Measurements from ENCODE around the gene SNRPD3. TPM values are rescaled to one million over a fixed set of nuclear protein-coding genes. Genes with fewer than 3 reads are reported as not detected.
A peak's percentile ranks its signal among the peaks of the same experiment; 100 is the strongest.

The SNRPD3 gene
- total RNA-seq, 1 donor from 2014 or later, result 95.1 TPM

GRCh38 chr22:24553597-24554312, 2.0 kb upstream of the SNRPD3 start:
- no peak for DNase-seq (ENCODE audit: low spot score in 2 of 2, unreplicated experiment in 2 of 2)
- Mint-ChIP-seq H3K4me1 (peaks cover 38% of the 10 kb centered on the region), H3K9me3 (no peaks in the 10 kb centered on the region), H3K27ac (peak overlapping the region; percentile 97), H3K36me3 (peaks cover 9% of the 10 kb centered on the region), H3K4me3 (peak overlapping the region; percentile 91), H3K27me3 (ENCODE audit: low read depth) (no peaks in the 10 kb centered on the region)
- TF ChIP-seq, protein P1, sequence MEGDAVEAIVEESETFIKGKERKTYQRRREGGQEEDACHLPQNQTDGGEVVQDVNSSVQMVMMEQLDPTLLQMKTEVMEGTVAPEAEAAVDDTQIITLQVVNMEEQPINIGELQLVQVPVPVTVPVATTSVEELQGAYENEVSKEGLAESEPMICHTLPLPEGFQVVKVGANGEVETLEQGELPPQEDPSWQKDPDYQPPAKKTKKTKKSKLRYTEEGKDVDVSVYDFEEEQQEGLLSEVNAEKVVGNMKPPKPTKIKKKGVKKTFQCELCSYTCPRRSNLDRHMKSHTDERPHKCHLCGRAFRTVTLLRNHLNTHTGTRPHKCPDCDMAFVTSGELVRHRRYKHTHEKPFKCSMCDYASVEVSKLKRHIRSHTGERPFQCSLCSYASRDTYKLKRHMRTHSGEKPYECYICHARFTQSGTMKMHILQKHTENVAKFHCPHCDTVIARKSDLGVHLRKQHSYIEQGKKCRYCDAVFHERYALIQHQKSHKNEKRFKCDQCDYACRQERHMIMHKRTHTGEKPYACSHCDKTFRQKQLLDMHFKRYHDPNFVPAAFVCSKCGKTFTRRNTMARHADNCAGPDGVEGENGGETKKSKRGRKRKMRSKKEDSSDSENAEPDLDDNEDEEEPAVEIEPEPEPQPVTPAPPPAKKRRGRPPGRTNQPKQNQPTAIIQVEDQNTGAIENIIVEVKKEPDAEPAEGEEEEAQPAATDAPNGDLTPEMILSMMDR (IDR thresholded peaks at IDR 0.05; ENCODE audit: unreplicated experiment), result no peak

DNA sequence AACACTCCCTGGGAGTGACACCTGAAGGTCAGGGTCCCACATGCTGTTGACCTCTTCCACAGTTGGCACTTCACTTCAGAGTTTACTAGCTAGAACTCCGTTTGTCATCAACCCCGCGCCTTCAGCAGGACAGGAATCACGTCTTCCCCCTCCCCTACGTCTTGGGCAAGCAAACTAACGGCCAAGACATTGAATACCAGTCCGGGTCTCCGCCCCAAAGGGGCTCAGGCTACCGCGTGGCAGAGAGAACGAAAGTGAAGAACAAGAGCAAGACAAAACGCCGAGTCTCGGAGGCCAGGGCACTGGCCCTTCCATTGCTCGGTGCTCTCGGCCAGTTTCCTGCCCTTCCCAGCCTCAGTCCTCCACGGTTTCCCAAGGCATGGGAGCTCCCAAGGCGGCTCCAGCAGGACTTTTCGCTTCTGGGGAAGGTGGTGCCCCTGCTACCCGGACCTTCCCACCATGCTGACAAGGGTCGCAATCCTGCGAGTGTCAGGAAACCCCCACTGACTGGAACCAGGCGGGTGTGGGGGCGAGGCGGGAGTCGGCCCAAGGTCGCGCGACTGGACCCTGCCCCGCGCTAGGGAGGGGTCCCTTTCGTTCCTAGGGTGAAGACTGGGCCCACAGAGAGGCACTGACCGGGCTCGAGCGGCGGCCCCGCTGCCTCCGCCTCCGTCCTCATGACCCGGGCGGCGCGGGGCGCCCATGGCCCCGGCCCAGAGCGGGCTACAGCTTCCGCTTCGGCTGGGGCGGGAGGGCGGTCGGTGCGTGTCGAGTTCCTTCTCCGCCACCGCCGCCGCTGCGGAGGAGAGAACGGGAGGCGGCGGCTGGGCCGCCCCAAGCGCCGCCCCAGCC, 1.3 kb upstream of the SNRPD3 start, which contains the start of gene GUCD1:
Gene GUCD1, minus strand, starts transcription at position 826 of the 852 bp plus-strand sequence. Its CDS starts 147 bp downstream, at position 679.
- Mint-ChIP-seq H3K4me1 (peaks cover 38% of the 10 kb centered on the region), H3K9me3 (no peaks in the 10 kb centered on the region), H3K36me3 (peaks cover 10% of the 10 kb centered on the region), H3K27me3 (ENCODE audit: low read depth) (no peaks in the 10 kb centered on the region), H3K4me3 (peak within 1 kb of the TSS; percentile 91), H3K27ac (peak within 1 kb of the TSS; percentile 99)
- TF ChIP-seq, protein P1 (IDR thresholded peaks at IDR 0.05; ENCODE audit: unreplicated experiment), result no peak
- DNase-seq (ENCODE audit: low spot score in 2 of 2, unreplicated experiment in 2 of 2), result peak in 1 of 2 experiments; percentile 54

- DNase-seq (ENCODE audit: low spot score in 2 of 2, unreplicated experiment in 2 of 2), result no peak
- peaks cover 25% of the 10 kb centered on the region for H3K4me1 Mint-ChIP-seq
- no peak overlapping the region for H3K27ac Mint-ChIP-seq
- TF ChIP-seq, protein P1 (IDR thresholded peaks at IDR 0.05; ENCODE audit: unreplicated experiment), result no peak
- H3K36me3 Mint-ChIP-seq, result peaks cover 20% of the 10 kb centered on the region
- no peaks in the 10 kb centered on the region for H3K9me3 Mint-ChIP-seq
- H3K27me3 Mint-ChIP-seq (ENCODE audit: low read depth), result no peaks in the 10 kb centered on the region
- H3K4me3 Mint-ChIP-seq, result no peak overlapping the region
Observed at GRCh38 chr22:24559471-24559870, 3.7 kb downstream of the SNRPD3 start.

DNA sequence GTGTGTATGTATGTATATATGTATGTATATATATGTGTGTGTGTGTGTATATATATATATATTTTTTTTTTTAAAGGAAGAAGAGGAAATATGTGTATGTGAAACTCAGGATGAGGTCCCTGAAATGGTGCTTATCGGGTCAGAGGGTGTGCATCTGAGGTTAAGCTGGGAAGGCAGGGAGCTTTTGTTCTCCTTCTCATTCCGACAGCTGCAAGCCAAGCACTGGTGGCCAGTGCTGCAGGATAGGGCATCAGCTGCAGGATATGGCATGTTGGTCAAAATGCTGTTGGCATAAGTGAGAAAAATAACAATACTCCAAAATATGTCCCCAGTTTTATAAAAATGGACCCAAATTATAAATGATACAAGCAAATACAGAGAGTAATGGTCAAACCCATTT, 7.4 kb downstream of the SNRPD3 start:
- no peak for DNase-seq (ENCODE audit: low spot score in 2 of 2, unreplicated experiment in 2 of 2)
- Mint-ChIP-seq H3K36me3 (peaks cover 26% of the 10 kb centered on the region), H3K9me3 (no peaks in the 10 kb centered on the region), H3K27ac (no peak overlapping the region), H3K4me1 (peaks cover 4% of the 10 kb centered on the region), H3K4me3 (no peak overlapping the region), H3K27me3 (ENCODE audit: low read depth) (no peaks in the 10 kb centered on the region)
- TF ChIP-seq, protein P1 (IDR thresholded peaks at IDR 0.05; ENCODE audit: unreplicated experiment), result no peak

GRCh38 chr22:24564376-24565058, 8.7 kb downstream of the SNRPD3 start:
- Mint-ChIP-seq H3K4me3 (no peak overlapping the region), H3K27ac (no peak overlapping the region), H3K4me1 (peaks cover 3% of the 10 kb centered on the region), H3K9me3 (no peaks in the 10 kb centered on the region), H3K36me3 (peaks cover 23% of the 10 kb centered on the region), H3K27me3 (ENCODE audit: low read depth) (no peaks in the 10 kb centered on the region)
- TF ChIP-seq, protein P1 (IDR thresholded peaks at IDR 0.05; ENCODE audit: unreplicated experiment), result no peak
- DNase-seq (ENCODE audit: low spot score in 2 of 2, unreplicated experiment in 2 of 2), result no peak

Measured in mesothelial cell of epicardium (in vitro differentiated cells).